Ovary (tissue), 9 donors: ENCODE results near the gene LSAMP. TPM values are rescaled to one million over a fixed set of nuclear protein-coding genes. Genes with fewer than 3 reads are reported as not detected.

Source experiments
- DNase-seq, 5 donors: peaks; one replicate each; pipeline ENCODE4 v3.0.0-alpha.2; 2019 to 2020
- H3K27ac ChIP-seq, 2 donors: fragments of 200-600 bp; one replicate each; pipeline versions ENCODE4 v1.5.1 to v1.8.0; 2019 to 2022
- H3K27me3 ChIP-seq: fragments of 200-600 bp; one replicate; pipeline ENCODE4 v1.8.0; 2022
- H3K36me3 ChIP-seq: fragments of 200-600 bp; sonication (generic); one replicate; pipeline ENCODE4 v1.5.1; 2019
- H3K4me1 ChIP-seq: one replicate; pipeline ENCODE4 v1.8.1; 2013; ENCODE audit warnings: mild to moderate bottlenecking, moderate library complexity; ENCODE audit not compliant: insufficient read depth
- H3K4me3 ChIP-seq: fragments of 200-600 bp; sonication (generic); one replicate; pipeline ENCODE4 v1.5.1; 2017
- H3K9me3 ChIP-seq, 2 donors: fragments of 200-600 bp in 1 of 2; sonication (generic) in 1 of 2; one replicate each; pipeline versions ENCODE4 v1.5.1 to v1.8.1; 2013 to 2019; ENCODE audit warnings: mild to moderate bottlenecking in 1 of 2, moderate library complexity in 1 of 2
- CTCF ChIP-seq, 3 donors: fragments of 450-650 bp in 2 of 3; fragments of 200-600 bp in 1 of 3; IDR thresholded peaks; one replicate each; pipeline versions ENCODE4 v1.5.1 to v1.8.0; 2016 to 2022; ENCODE audit warnings: antibody characterized with exemption in 3 of 3, mild to moderate bottlenecking in 1 of 3
- EP300 ChIP-seq: sonication (generic); formaldehyde crosslinking; IDR thresholded peaks from one replicate; pipeline ENCODE4 v1.6.1; 2017; ENCODE audit warnings: antibody characterized with exemption
- POLR2A ChIP-seq: fragments of 450-650 bp; IDR thresholded peaks from one replicate; pipeline ENCODE4 v1.6.1; 2017; ENCODE audit warnings: antibody characterized with exemption, mild to moderate bottlenecking, moderate library complexity
- WGBS, 3 donors: extraction: QIAGEN DNeasy Blood & Tissue Kit in 1 of 3; methylation state at CpG; one replicate each; pipeline versions ENCODE4 v1.1.5 to v1.1.7; 2013 to 2017; 5-methylcytosine and 5-hydroxymethylcytosine counted together
- intact Hi-C, 4 donors: fragments of 100-400 bp; cut with DNase I; formaldehyde crosslinking; loops; one replicate each; pipeline versions ENCODE4 v1.11.0 to v1.15.1; 2022 to 2023
- polyA plus RNA-seq, 2 donors: library from polyadenylated mRNA; stranded (reverse); fragments of 200-250 nt in 1 of 2; fragments of 350-450 nt in 1 of 2; fragmentation: Illumina TruSeq in 1 of 2; extraction: RNeasy Lipid Tissue Mini Kit (QIAGEN cat#74804) in 1 of 2; gene quantifications; one replicate each; pipeline ENCODE4 v1.2.3, GENCODE V29; 2013 to 2014
- total RNA-seq, 7 donors: library from RNA; depleted of rRNA in 2 of 7; stranded (reverse); fragments of >200 nt in 2 of 7; fragmentation: NEBNext Ultra II Directional in 3 of 7; extraction: Animal tissue kit (Norgen Biotek cat#: 25700) in 3 of 7; gene quantifications; one replicate each; pipeline versions ENCODE4 v1.1.0 to v1.2.4, GENCODE V29; 2016 to 2023
- donor health status: DM: no; HTN: no; CAD: no; lungs with moderate emphysema.
- donor health status: DM: no; HTN: no; CAD: no.
- donor health status: Bipolar disorder and iron deficiency.
- donor health status: DM: yes; HTN: yes; CAD: no.
- donor health status: DM: no; HTN: no; CAD: no.
- donor health status: DM: yes; HTN: yes; CAD: no.

Gene LSAMP
- total and polyA plus RNA-seq, 9 donors, result 1.1 to 13.0 (median 5.4) TPM

- H3K9me3 ChIP-seq, result no peaks in the 10 kb centered on the region
- TF ChIP-seq POLR2A (no peak), EP300 (no peak), CTCF (IDR thresholded peaks at IDR 0.05) (no peak)
Observed at GRCh38 chr3:116057400-116058006, 387.8 kb downstream of the LSAMP start.

GRCh38 chr3:116056280-116056679, 389.0 kb downstream of the LSAMP start:
- H3K9me3 ChIP-seq, result no peaks in the 10 kb centered on the region
- no peaks in the 10 kb centered on the region for H3K4me1 ChIP-seq
- H3K4me3 ChIP-seq, result no peak overlapping the region
- 87 to 93% (median 90%) methylated on average over 2 of the region's 2 CpGs for WGBS, 3 donors
- H3K27ac ChIP-seq, result no peak overlapping the region
- intact Hi-C loops, result no loop called here
- H3K36me3 ChIP-seq, result no peaks in the 10 kb centered on the region
- no peak for TF ChIP-seq EP300
- TF ChIP-seq POLR2A, result no peak
- no peaks in the 10 kb centered on the region for H3K27me3 ChIP-seq
- DNase-seq, result no peak

More at GRCh38 chr3:116057400-116058006, 387.8 kb downstream of the LSAMP start:
- Histone ChIP-seq H3K27me3 (no peaks in the 10 kb centered on the region), H3K36me3 (no peaks in the 10 kb centered on the region), H3K27ac (no peak overlapping the region), H3K4me1 (no peaks in the 10 kb centered on the region), H3K4me3 (no peak overlapping the region)
- no peak for DNase-seq
- intact Hi-C loops, result no loop called here
- 49 to 92% (median 85%) methylated on average over 1 of the region's 1 CpG for WGBS, 3 donors

- no peak for DNase-seq
- TF ChIP-seq POLR2A (no peak), CTCF (IDR thresholded peaks at IDR 0.05) (no peak), EP300 (no peak)
- Histone ChIP-seq H3K36me3 (no peaks in the 10 kb centered on the region), H3K27me3 (no peaks in the 10 kb centered on the region), H3K9me3 (no peaks in the 10 kb centered on the region), H3K4me1 (no peaks in the 10 kb centered on the region), H3K4me3 (no peak overlapping the region), H3K27ac (no peak overlapping the region)
- intact Hi-C loops, result no loop called here
Observed at GRCh38 chr3:116053017-116053416, 392.3 kb downstream of the LSAMP start.

GRCh38 chr3:116052602-116053001, 392.7 kb downstream of the LSAMP start:
- Histone ChIP-seq H3K27ac (no peak overlapping the region), H3K4me1 (no peaks in the 10 kb centered on the region), H3K4me3 (no peak overlapping the region), H3K36me3 (no peaks in the 10 kb centered on the region), H3K27me3 (no peaks in the 10 kb centered on the region), H3K9me3 (no peaks in the 10 kb centered on the region)
- no peak for DNase-seq
- intact Hi-C loops, result no loop called here
- TF ChIP-seq POLR2A (no peak), EP300 (no peak), CTCF (IDR thresholded peaks at IDR 0.05) (no peak)
- 89 to 91% (median 89%) methylated on average over 3 of the region's 3 CpGs for WGBS, 3 donors

GRCh38 chr3:116051586-116051985, 393.7 kb downstream of the LSAMP start:
- Histone ChIP-seq H3K36me3 (no peaks in the 10 kb centered on the region), H3K9me3 (no peaks in the 10 kb centered on the region), H3K4me3 (no peak overlapping the region), H3K4me1 (no peaks in the 10 kb centered on the region), H3K27ac (no peak overlapping the region), H3K27me3 (no peaks in the 10 kb centered on the region)
- no peak for TF ChIP-seq EP300
- TF ChIP-seq POLR2A, result no peak
- no peak for TF ChIP-seq CTCF (IDR thresholded peaks at IDR 0.05)
- no peak for DNase-seq
- intact Hi-C loops, result no loop called here
- 89 to 95% (median 90%) methylated on average over 3 of the region's 3 CpGs for WGBS, 3 donors
